GM19240 (cell line): ENCODE data around the gene ASPA.
"Not testable (repeated sequence)": the region's sequence is repeated elsewhere in the genome, so short reads cannot be mapped to it uniquely, and the experiment has no call there.

Experiments
- DNase-seq: peaks from one replicate; pipeline ENCODE4 v3.0.0; 2011; ENCODE audit warnings: low spot score; ENCODE audit not compliant: insufficient read length

ASPA gene

GRCh38 chr17:3475812-3476610 is at the start of gene ASPA:
TSS of gene ASPA (plus strand) at chr17:3475997. CDS start at chr17:3476160, 163 bp downstream.
- DNase-seq, result no peak

- DNase-seq, result not testable (repeated sequence)
These were observed 42.6 kb upstream of the ASPA start for GRCh38 chr17:3433215-3433614.

DNA sequence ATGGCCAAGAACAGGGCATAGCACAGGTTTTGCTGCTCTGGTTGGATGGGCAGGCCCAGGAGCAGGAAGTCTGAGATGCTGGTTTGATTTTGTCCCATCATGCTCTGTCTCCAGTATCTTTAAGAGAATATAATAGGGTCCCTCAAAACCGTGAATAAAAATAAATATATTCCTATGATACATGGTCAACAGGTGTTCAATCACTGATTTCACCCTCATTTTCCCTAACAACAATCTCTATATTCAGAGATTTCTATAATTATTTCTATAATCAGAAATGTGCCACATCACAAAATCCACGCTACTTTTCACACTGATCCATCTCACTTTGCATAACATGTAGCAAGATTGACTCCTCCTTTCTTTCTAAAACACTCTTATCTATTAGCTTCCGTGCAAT is 42.1 kb upstream of the ASPA start, which contains the start of gene OR1E2:
Gene OR1E2, minus strand, starts transcription at position 101 of the 400 bp plus-strand sequence. Its CDS starts 0 bp downstream, at position 101.
- DNase-seq, result no peak

- no peak for DNase-seq
These were observed 37.4 kb upstream of the ASPA start for GRCh38 chr17:3438368-3438767.

DNA sequence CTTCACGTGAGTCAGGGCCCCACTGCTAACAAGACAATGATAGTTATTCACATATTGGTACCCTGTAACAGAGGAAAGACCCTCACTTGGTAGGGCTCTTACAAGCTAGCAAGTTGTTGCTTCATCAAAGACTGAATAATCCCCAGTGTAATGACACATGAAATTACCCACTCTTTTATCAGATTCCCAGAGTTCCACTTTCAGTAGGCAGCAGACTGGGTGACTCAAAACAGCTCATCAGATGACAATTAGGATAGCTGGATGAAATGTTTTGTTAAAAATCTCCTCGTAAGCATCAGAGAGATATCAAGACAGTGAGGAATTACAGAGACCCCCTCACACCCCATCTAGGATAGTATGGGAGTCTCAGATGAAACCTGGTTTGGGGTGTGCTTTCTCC is 35.3 kb upstream of the ASPA start:
- no peak for DNase-seq

- no peak for DNase-seq
These were observed 28.2 kb upstream of the ASPA start for GRCh38 chr17:3447625-3448024.

- no peak for DNase-seq
These were observed 27.6 kb upstream of the ASPA start for GRCh38 chr17:3448059-3448665.

DNA sequence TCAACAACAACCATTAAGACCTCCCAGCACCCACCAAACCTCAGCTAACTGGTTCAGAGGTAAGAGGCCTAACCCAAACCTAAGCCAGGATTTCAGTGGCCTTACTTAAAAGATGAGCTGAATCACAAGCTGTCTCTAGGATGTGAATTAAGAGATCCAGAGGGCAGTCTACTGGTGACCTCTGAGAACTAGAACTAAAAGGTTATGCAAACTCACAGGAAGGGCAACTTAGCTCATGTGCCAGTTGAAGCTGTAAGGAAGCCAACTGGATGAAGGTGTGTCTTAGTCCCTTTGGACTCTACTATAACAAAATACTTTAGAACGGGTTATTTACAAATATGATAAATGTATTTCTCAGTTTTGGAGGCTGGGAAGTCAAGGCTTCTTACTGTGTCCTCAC is 9.4 kb upstream of the ASPA start:
- not testable (repeated sequence) for DNase-seq

DNA sequence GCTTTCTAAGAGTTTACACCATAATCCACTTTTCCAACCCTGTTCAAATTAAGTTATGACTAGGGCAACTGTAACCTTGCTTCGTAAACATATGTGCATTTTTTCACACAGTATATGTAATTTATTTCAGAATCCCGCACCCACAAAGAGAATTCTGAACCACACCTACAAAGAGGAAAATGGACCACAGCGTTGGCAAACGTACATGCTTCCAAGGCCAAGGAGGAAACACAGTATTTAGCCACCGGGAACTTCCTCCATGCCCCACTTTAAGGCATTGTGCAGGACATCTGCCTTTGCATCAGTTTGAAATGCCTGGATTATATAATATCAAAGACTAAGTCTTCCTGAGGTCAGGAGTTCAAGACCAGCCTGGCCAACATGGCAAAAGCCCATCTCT is 6.3 kb upstream of the ASPA start:
- DNase-seq, result no peak

GRCh38 chr17:3471599-3471998 is 4.2 kb upstream of the ASPA start, which contains the start of gene SPATA22:
TSS of gene SPATA22 (minus strand) at chr17:3471819. CDS start at chr17:3469325, 2,494 bp downstream.
- no peak for DNase-seq

- no peak for DNase-seq
These were observed 3.7 kb upstream of the ASPA start for GRCh38 chr17:3472137-3472536.

GRCh38 chr17:3474212-3474611 is 1.6 kb upstream of the ASPA start:
- no peak for DNase-seq

- DNase-seq, result no peak
These were observed 529 bp upstream of the ASPA start for GRCh38 chr17:3475251-3475685.

GRCh38 chr17:3479988-3480387 is 4.2 kb downstream of the ASPA start:
- DNase-seq, result no peak

DNA sequence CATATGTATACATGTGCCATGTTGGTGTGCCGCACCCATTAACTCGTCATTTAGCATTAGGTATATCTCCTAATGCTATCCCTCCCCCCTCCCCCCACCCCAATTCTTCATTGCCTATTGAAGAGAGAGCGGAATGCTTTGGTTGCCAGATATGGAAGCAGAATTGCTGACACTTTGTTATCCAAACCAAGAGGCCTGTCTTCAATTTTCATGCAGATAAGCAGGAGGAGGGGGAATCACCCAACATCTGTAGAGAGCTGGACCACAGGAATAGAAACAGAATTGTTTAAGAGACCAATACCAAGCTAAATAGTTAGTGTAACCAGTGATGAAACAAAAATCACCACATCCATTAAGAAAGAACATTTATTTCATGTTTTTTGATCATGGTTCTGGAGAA is 7.1 kb downstream of the ASPA start:
- no peak for DNase-seq

GRCh38 chr17:3485481-3486068 is 9.8 kb downstream of the ASPA start:
- DNase-seq, result no peak

DNA sequence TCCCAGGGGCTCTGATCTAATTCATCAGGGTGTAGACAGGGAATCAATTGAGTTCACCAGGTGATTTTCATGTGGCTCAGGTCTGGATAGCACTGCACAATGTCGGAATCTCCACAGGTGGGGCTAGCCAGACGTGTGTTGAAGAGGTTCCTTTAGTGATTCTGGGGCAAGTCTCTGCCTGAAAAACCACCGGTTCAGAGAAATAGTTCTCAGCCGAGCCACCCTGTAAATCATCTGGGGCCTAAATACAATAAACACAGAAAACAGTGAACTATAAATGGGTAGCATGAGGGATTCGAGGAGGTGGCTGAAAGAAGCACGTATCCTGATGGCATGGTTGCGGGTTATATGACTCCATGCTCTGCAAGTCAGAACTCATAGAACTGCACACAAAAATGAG is 21.3 kb downstream of the ASPA start:
- no peak for DNase-seq

- no peak for DNase-seq
These were observed 25.5 kb downstream of the ASPA start for GRCh38 chr17:3501344-3501743.

GRCh38 chr17:3502466-3502865 is 26.7 kb downstream of the ASPA start:
- DNase-seq, result no peak

DNA sequence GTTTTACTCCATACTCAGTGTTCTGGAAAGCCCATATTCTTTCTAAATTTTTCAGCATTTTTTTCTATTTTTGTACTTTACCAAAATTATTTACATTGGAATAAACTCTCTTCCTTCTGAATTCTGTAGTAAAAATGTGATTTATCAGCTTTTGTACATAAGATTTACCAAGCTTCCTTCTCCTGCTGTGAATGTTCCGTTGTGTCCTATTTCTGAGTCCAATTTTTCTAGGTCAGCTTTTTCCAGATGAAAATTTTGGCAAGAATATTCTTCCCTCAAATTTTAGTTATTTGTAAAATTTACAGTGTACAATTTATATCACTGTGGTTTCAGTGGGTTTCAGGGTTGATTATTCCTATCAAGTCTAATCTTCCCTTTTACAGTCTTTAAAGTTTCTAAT is 27.5 kb downstream of the ASPA start:
- no peak for DNase-seq

GRCh38 chr17:3505008-3505407 is 29.2 kb downstream of the ASPA start:
- no peak for DNase-seq

GRCh38 chr17:3506054-3506453 is 30.3 kb downstream of the ASPA start:
- DNase-seq, result no peak
